GM12864 (cell line): ENCODE data around the gene DHRSX.
"Not testable (repeated sequence)": the region's sequence is repeated elsewhere in the genome, so short reads cannot be mapped to it uniquely, and the experiment has no call there.

ENCODE experiments used
- DNase-seq: peaks from one replicate; pipeline ENCODE4 v3.0.0-alpha.2; 2011; ENCODE audit warnings: low read depth
- H3K4me3 ChIP-seq: 2 replicates; pipeline ENCODE4 v1.5.1; 2011; ENCODE audit warnings: mild to moderate bottlenecking, low read depth, low read length, control low read depth
- TF ChIP-seq, protein P1 (sequence below): IDR thresholded peaks from 2 replicates; pipeline ENCODE4 v1.5.1; 2011; ENCODE audit warnings: low read depth, mild to moderate bottlenecking, moderate library complexity, low read length, control low read depth, inconsistent platforms; ENCODE audit errors: missing control alignments

Gene DHRSX

DNA sequence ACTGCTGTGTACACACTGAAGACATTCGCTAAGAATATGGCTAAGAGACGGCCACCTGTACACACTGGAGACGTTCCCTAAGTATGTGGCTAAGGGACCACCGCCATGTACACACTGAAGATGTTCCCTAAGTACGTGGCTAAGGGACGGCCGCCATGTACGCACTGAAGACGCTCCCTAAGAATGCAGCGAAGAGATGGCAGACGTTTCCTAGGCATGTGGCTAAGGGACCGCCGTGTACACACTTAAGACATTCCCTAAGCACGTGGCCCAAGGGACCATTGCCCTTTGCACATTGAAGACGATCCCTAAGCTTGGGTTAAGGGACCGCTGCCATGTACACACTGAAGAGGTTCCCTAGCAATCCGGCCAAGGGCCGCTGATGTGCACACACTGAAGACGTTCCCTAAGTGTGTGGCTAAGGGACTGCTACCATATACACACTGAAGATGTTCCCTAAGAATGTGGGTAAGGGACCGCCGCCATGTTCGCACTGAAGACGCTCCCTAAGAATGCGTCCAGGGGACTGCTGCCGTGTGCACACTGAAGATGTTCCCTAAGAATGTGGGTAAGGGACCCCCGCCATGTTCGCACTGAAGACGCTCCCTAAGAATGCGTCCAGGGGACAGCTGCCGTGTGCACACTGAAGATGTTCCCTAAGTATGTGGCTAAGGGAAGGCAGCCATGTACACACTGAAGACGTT, 36.7 kb downstream of the DHRSX start:
- no peak overlapping the region for H3K4me3 ChIP-seq
- DNase-seq = no peak
- TF ChIP-seq, protein P1, sequence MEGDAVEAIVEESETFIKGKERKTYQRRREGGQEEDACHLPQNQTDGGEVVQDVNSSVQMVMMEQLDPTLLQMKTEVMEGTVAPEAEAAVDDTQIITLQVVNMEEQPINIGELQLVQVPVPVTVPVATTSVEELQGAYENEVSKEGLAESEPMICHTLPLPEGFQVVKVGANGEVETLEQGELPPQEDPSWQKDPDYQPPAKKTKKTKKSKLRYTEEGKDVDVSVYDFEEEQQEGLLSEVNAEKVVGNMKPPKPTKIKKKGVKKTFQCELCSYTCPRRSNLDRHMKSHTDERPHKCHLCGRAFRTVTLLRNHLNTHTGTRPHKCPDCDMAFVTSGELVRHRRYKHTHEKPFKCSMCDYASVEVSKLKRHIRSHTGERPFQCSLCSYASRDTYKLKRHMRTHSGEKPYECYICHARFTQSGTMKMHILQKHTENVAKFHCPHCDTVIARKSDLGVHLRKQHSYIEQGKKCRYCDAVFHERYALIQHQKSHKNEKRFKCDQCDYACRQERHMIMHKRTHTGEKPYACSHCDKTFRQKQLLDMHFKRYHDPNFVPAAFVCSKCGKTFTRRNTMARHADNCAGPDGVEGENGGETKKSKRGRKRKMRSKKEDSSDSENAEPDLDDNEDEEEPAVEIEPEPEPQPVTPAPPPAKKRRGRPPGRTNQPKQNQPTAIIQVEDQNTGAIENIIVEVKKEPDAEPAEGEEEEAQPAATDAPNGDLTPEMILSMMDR = no peak

DNA sequence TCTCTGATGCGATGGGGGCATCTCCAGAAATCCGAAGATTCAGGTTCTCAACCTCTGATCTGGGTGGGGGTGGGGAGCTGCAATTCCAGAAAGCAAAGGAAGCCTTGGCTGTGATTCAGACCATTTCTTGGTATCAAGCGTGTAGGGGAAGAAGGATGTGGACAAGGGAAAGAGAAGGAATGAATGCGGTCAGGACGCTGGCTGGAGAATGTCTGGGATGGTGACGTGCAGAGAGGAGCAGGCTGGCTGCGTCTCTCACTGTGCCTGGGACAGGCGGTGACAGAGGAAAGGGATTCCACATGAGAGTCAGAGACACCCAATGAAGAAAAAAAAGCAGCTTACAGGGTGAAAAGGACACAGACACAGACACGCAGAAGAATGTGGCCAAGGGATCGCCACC, 37.3 kb downstream of the DHRSX start:
- not testable (repeated sequence) for H3K4me3 ChIP-seq

DNA sequence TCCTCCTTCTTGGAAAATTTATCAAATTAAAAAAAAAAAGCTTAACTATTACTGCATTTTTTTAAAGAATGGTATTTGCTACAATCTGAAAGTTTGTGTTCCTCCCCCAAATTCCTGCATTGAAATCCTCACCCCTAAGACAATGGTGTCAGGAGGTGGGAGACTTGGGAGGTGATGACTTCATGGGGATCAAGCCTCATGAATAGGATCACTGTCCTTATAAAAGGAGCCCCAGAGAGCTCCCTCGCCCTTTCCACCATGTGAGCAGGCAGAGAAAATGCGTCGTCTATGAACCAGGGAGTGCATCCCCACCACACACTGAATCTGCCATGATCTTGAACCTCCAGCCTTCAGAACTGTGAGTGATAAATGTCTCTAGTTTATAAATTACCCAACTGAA, 38.0 kb downstream of the DHRSX start:
- TF ChIP-seq, protein P1 = no peak
- no peak for DNase-seq
- H3K4me3 ChIP-seq = no peak overlapping the region

More for the DNA sequence above, 37.3 kb downstream of the DHRSX start:
- not testable (repeated sequence) for DNase-seq

DNA sequence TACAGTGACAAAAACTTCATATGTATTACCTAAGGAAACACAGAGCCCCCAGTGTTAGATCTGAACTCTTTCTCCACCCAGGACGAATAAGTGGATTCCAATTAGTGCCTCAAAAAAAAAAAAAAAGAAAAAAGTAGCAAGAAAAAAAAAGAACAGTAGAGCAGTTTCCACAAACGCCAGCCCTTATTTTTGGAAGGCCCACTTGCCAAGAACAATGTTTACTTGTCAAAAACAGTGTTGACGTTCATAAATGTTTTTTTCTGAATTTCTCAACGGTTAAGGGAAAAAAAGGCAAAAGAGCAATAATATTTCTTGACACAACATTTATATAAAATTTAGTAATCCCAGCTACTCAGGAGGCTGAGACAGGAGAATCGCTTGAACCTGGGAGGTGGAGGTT, 38.7 kb downstream of the DHRSX start:
- DNase-seq = no peak
- no peak overlapping the region for H3K4me3 ChIP-seq
- TF ChIP-seq, protein P1 = no peak

DNA sequence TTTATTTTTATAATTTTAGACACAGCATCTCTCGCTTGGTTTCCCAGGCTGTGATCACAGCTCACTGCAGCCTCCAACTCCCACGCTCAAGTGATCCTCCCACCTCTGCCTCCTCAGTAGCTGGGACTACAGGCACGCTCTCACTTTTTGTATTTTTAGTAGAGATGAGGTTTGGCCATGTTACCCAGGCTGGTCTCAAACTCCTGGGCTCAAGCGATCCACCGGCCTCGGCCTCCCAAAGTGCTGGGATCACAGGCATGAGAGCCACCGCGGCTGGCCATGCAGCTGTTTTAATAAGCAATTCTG, 39.1 kb downstream of the DHRSX start:
- H3K4me3 ChIP-seq = no peak overlapping the region
- TF ChIP-seq, protein P1 = no peak
- DNase-seq = no peak

DNA sequence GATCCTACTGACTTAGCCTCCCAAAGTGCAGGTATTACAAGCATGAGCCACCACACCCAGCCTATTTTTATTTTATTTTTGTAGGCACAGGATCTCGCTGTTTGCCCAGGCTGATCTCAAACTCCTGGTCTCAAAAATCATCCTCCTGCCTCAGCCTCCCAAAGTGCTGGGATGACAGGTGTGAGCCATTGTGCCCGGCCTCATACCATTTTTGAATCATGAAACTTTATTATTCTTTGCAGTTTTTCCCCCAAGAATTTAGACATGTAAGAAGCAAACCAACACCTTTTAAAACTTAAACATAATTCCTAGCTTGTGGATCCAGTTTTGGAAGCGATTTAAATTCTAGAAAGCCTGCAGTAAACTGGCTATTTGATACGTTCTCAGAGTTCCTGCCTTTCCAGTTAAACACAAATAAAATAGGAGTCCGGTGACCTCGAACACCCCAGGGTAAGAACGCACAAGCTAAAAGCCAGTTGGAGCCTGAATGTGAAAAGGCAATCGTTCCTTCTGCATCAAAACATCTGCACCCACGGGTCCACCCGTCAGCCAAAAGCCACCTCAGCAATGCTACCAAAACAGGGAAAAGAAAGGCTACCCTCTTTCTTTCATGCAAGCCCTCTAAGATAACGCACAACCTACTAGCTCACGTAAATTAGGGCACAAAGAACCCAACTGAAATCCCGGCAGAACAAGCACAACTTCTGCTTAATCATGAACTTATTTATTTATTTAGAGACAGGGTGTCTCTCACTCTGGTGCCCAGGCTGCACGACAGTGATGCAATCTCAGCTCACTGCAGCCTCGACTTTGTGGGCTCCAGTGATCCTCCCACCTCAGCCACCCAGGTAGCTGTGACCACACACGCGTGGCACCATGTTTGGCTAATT, 39.7 kb downstream of the DHRSX start:
- not testable (repeated sequence) for H3K4me3 ChIP-seq, DNase-seq

DNA sequence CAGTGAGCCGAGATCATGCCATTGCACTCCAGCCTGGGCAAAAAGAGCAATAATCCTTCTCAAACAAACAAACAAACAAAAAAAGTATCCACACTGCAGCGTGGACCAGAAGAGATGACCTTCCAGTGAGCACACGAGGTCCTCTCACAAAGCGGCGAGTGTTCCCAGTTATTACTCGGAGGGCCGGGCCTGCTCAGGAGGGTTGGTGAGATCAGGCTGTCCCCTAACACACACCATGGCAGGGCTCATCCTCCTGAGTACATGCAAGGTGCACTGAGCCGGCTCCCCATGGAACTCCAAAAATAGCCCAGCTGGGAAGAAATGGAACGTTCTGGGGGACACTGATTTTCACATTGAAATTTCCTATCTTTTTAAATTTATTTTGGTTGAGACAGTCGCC, 40.7 kb downstream of the DHRSX start:
- H3K4me3 ChIP-seq, DNase-seq: not testable (repeated sequence)

DNA sequence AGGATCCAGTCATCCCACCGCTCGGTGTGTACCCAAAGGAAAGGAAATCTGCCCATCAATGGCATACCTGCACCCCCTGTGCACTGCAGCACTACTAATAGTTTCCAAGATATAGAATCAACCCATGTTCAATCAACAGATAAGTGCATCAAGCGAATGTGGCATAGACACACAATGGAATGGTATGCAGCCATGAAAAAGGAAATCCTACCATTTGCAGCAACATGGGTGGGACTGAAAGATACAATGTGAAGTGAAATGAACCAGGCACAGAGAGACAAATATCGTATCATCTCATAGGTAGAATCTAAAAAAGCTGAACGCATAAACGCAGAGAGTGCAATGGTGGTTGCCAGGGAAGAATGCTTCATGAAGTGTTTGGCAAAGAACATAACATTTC, 42.5 kb downstream of the DHRSX start:
- TF ChIP-seq, protein P1 = no peak
- no peak for DNase-seq

More for the DNA sequence above, 42.5 kb downstream of the DHRSX start:
- H3K4me3 ChIP-seq = no peak overlapping the region
